ENCODE results near the gene PTBP3.
A peak's percentile ranks its signal among the peaks of the same experiment; 100 is the strongest.

Gene PTBP3

DNA sequence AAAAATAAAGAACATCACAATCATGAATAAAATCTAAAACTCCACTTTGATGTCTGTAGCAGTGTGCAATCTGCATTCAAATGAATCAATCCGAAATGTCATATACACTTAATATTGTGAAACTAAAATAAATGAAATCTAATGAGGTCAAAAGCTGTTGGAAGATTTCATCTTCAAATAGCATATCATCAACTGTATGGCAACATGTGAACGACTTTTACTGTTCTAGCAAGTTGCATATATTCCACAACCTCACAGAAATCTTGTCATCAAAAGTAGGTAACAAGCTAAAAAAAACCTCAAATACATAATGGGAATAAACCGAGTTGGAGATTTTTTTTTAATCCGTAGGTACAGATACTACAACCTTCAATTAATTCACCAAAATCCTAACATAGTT lies 1.2 kb downstream of the PTBP3 start:
- 0 out of 2 replicates have a peak, but pooled peaks cover 2% of the 10 kb centered on the region for H3K4me1 ChIP-seq (ENCODE audit: control insufficient read depth, insufficient read depth, low read length)
- peak overlapping the region; percentile 90 for H3K4me3 ChIP-seq (ENCODE audit: low read depth, low read length)
- H3K27ac ChIP-seq (ENCODE audit: extremely low read depth, low read depth, low read length), result peak overlapping the region; percentile 96
- CTCF ChIA-PET, result interaction anchor here (0.6 to 1.0 kb wide), 4 partner anchors 29 to 383 kb away, joined by 3 to 5 read pairs (median 4); no protein-coding TSS in a partner anchor
- POLR2A ChIA-PET, result interaction anchor here (2.3 kb wide), 1 partner anchor 47 kb away, joined by 21 read pairs; the partner anchor contains the start of gene HSDL2
- TF ChIP-seq ZNF621 (tag by site-specific recombination; IDR thresholded peaks at IDR 0.05) (no peak), ZNF140 (tag by site-specific recombination; IDR thresholded peaks at IDR 0.05) (no peak), ZNF16 (tag by site-specific recombination; IDR thresholded peaks at IDR 0.05; ENCODE audit: low read depth) (no peak), MEIS1 (CRISPR knock-in tag; IDR thresholded peaks at IDR 0.05; ENCODE audit: borderline replicate concordance) (no peak), YY1 (tag by site-specific recombination; IDR thresholded peaks at IDR 0.05) (no peak), ZNF558 (tag by site-specific recombination; IDR thresholded peaks at IDR 0.05) (no peak), OSR2 (tag by site-specific recombination; IDR thresholded peaks at IDR 0.05) (no peak), ZFHX2 (tag by site-specific recombination; conservative IDR thresholded peaks at IDR 0.05) (no peak), ZNF2 (tag by site-specific recombination; IDR thresholded peaks at IDR 0.05) (no peak), ZBTB17 (tag by site-specific recombination; IDR thresholded peaks at IDR 0.05) (no peak), ZNF37A (tag by site-specific recombination; IDR thresholded peaks at IDR 0.05) (no peak), ZNF302 (tag by site-specific recombination; IDR thresholded peaks at IDR 0.05; ENCODE audit: low read depth) (no peak), ZNF292 (tag by site-specific recombination; IDR thresholded peaks at IDR 0.05; ENCODE audit: borderline replicate concordance, low read depth) (no peak), ZNF560 (tag by site-specific recombination; IDR thresholded peaks at IDR 0.05; ENCODE audit: borderline replicate concordance) (no peak)
- TF ChIP-seq, protein P1, sequence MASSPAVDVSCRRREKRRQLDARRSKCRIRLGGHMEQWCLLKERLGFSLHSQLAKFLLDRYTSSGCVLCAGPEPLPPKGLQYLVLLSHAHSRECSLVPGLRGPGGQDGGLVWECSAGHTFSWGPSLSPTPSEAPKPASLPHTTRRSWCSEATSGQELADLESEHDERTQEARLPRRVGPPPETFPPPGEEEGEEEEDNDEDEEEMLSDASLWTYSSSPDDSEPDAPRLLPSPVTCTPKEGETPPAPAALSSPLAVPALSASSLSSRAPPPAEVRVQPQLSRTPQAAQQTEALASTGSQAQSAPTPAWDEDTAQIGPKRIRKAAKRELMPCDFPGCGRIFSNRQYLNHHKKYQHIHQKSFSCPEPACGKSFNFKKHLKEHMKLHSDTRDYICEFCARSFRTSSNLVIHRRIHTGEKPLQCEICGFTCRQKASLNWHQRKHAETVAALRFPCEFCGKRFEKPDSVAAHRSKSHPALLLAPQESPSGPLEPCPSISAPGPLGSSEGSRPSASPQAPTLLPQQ (tag by site-specific recombination; IDR thresholded peaks at IDR 0.05), result no peak
- TF ChIP-seq, protein P2, sequence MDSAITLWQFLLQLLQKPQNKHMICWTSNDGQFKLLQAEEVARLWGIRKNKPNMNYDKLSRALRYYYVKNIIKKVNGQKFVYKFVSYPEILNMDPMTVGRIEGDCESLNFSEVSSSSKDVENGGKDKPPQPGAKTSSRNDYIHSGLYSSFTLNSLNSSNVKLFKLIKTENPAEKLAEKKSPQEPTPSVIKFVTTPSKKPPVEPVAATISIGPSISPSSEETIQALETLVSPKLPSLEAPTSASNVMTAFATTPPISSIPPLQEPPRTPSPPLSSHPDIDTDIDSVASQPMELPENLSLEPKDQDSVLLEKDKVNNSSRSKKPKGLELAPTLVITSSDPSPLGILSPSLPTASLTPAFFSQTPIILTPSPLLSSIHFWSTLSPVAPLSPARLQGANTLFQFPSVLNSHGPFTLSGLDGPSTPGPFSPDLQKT (IDR thresholded peaks at IDR 0.05; ENCODE audit: borderline replicate concordance, low read depth, low read length), result no peak
- TF ChIP-seq, protein P3, sequence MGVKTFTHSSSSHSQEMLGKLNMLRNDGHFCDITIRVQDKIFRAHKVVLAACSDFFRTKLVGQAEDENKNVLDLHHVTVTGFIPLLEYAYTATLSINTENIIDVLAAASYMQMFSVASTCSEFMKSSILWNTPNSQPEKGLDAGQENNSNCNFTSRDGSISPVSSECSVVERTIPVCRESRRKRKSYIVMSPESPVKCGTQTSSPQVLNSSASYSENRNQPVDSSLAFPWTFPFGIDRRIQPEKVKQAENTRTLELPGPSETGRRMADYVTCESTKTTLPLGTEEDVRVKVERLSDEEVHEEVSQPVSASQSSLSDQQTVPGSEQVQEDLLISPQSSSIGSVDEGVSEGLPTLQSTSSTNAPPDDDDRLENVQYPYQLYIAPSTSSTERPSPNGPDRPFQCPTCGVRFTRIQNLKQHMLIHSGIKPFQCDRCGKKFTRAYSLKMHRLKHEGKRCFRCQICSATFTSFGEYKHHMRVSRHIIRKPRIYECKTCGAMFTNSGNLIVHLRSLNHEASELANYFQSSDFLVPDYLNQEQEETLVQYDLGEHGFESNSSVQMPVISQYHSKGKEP (tag by site-specific recombination; IDR thresholded peaks at IDR 0.05), result no peak
- H3K36me3 ChIP-seq (ENCODE audit: control insufficient read depth in 2 of 2, insufficient read depth in 1 of 2, low read length in 2 of 2), result no peaks in the 10 kb centered on the region
- no peaks in the 10 kb centered on the region for H3K9me3 ChIP-seq (ENCODE audit: control insufficient read depth, insufficient read depth, low read depth, low read length)

DNA sequence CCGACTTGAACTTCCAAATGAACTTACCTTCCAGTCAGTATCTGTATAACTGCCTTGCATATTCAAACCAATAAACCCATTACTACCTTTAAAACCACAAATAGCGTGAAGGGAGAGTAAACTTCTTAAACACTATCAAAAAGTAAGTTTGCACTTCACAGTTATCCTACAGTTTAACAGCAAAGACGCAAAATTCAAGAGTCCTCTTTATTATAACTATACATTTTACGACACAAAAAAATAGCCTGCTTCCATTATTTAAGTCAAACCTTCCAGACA lies 1.8 kb downstream of the PTBP3 start:
- H3K36me3 ChIP-seq (ENCODE audit: control insufficient read depth in 2 of 2, insufficient read depth in 1 of 2, low read length in 2 of 2), result no peaks in the 10 kb centered on the region
- H3K9me3 ChIP-seq (ENCODE audit: control insufficient read depth, insufficient read depth, low read depth, low read length), result no peaks in the 10 kb centered on the region
- TF ChIP-seq ZNF623 (tag by site-specific recombination; IDR thresholded peaks at IDR 0.05) (no peak), ZNF114 (tag by site-specific recombination; IDR thresholded peaks at IDR 0.05) (no peak), ZNF132 (tag by site-specific recombination; IDR thresholded peaks at IDR 0.05; ENCODE audit: borderline replicate concordance) (no peak), ZNF610 (tag by site-specific recombination; IDR thresholded peaks at IDR 0.05; ENCODE audit: borderline replicate concordance) (no peak)
- TF ChIP-seq, protein P4, sequence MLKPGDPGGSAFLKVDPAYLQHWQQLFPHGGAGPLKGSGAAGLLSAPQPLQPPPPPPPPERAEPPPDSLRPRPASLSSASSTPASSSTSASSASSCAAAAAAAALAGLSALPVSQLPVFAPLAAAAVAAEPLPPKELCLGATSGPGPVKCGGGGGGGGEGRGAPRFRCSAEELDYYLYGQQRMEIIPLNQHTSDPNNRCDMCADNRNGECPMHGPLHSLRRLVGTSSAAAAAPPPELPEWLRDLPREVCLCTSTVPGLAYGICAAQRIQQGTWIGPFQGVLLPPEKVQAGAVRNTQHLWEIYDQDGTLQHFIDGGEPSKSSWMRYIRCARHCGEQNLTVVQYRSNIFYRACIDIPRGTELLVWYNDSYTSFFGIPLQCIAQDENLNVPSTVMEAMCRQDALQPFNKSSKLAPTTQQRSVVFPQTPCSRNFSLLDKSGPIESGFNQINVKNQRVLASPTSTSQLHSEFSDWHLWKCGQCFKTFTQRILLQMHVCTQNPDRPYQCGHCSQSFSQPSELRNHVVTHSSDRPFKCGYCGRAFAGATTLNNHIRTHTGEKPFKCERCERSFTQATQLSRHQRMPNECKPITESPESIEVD (tag by site-specific recombination; IDR thresholded peaks at IDR 0.05), result peak; percentile 74
- ChIA-PET CTCF (interaction anchor here (1.0 kb wide), 1 partner anchor 29 kb away, joined by 3 read pairs; no protein-coding TSS in a partner anchor), POLR2A (interaction anchor here (0.6 kb wide), 1 partner anchor 415 kb away, joined by 3 read pairs; no protein-coding TSS in a partner anchor)
- H3K4me3 ChIP-seq (ENCODE audit: low read depth, low read length), result peak overlapping the region; percentile 90
- 0 out of 2 replicates have a peak, but pooled peaks cover 2% of the 10 kb centered on the region for H3K4me1 ChIP-seq (ENCODE audit: control insufficient read depth, insufficient read depth, low read length)
- no peak overlapping the region for H3K27ac ChIP-seq (ENCODE audit: extremely low read depth, low read depth, low read length)
